Measurements from ENCODE around the gene UMPS. TPM values are rescaled to one million over a fixed set of nuclear protein-coding genes. Genes with fewer than 3 reads are reported as not detected.
"Not testable (repeated sequence)": the region's sequence is repeated elsewhere in the genome, so short reads cannot be mapped to it uniquely, and the experiment has no call there.

UMPS gene
- total RNA-seq, 1 donor from 2014 or later: 50.3 TPM

- Mint-ChIP-seq H3K4me3 (ENCODE audit: low read depth) (no peak overlapping the region), H3K36me3 (ENCODE audit: insufficient read depth) (peaks cover 1% of the 10 kb centered on the region), H3K9me3 (ENCODE audit: low read depth) (no peaks in the 10 kb centered on the region), H3K4me1 (ENCODE audit: low read depth) (peaks cover 8% of the 10 kb centered on the region), H3K27ac (no peak overlapping the region), H3K27me3 (no peaks in the 10 kb centered on the region)
- TF ChIP-seq, protein P1, sequence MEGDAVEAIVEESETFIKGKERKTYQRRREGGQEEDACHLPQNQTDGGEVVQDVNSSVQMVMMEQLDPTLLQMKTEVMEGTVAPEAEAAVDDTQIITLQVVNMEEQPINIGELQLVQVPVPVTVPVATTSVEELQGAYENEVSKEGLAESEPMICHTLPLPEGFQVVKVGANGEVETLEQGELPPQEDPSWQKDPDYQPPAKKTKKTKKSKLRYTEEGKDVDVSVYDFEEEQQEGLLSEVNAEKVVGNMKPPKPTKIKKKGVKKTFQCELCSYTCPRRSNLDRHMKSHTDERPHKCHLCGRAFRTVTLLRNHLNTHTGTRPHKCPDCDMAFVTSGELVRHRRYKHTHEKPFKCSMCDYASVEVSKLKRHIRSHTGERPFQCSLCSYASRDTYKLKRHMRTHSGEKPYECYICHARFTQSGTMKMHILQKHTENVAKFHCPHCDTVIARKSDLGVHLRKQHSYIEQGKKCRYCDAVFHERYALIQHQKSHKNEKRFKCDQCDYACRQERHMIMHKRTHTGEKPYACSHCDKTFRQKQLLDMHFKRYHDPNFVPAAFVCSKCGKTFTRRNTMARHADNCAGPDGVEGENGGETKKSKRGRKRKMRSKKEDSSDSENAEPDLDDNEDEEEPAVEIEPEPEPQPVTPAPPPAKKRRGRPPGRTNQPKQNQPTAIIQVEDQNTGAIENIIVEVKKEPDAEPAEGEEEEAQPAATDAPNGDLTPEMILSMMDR (IDR thresholded peaks at IDR 0.05; ENCODE audit: unreplicated experiment): no peak
- no peak for DNase-seq (ENCODE audit: low spot score, unreplicated experiment)
Measured at GRCh38 chr3:124699686-124700396, 30.4 kb upstream of the UMPS start.

DNA sequence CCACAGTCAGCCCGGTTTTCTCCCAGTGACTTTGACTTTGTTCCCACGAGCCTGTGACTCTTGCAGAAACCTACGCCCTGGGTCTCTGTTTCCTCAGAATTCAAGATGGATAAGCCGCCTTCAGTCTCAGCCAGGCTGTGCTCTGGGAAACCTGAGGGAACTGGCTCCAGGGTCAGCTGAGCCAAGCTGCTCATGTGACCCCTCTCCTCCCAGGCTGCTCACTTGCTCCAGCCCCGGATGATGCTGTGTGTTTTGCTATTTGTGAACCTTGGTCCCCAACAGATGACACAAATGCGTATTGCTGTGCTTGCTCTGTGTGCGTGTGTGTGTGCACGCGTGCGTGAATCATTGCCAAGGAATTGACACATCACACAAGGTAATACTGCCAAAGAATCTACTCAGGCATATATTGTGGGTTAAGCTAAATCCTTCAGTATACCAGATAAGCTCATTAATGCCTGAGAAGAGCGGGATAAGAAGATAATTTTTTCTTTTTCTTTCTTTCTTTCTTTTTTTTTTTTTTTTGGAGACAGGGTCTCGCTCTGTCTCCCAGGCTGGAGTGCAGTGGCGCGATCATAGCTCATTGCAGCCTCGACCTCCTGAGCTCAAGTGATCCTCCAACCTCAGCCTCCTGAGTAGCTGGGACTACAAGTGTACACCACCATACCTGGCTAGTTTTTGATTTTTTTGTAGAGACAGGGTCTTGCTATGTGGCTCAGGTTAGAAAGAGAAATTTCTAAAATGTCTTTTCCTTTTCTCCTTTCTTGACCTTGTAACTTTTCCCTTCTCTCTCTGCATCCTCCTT lies 29.2 kb upstream of the UMPS start:
- DNase-seq (ENCODE audit: low spot score, unreplicated experiment): no peak
- Mint-ChIP-seq H3K36me3 (ENCODE audit: insufficient read depth) (peaks cover 1% of the 10 kb centered on the region), H3K27me3 (no peaks in the 10 kb centered on the region), H3K9me3 (ENCODE audit: low read depth) (no peaks in the 10 kb centered on the region), H3K27ac (no peak overlapping the region), H3K4me3 (ENCODE audit: low read depth) (no peak overlapping the region), H3K4me1 (ENCODE audit: low read depth) (peaks cover 8% of the 10 kb centered on the region)
- TF ChIP-seq, protein P1 (IDR thresholded peaks at IDR 0.05; ENCODE audit: unreplicated experiment): no peak

GRCh38 chr3:124701687-124702086 lies 28.6 kb upstream of the UMPS start:
- peaks cover 1% of the 10 kb centered on the region for H3K36me3 Mint-ChIP-seq (ENCODE audit: insufficient read depth)
- no peak for DNase-seq (ENCODE audit: low spot score, unreplicated experiment)
- H3K27me3 Mint-ChIP-seq: no peaks in the 10 kb centered on the region
- H3K4me1 Mint-ChIP-seq (ENCODE audit: low read depth): peaks cover 8% of the 10 kb centered on the region
- no peaks in the 10 kb centered on the region for H3K9me3 Mint-ChIP-seq (ENCODE audit: low read depth)
- TF ChIP-seq, protein P1 (IDR thresholded peaks at IDR 0.05; ENCODE audit: unreplicated experiment): no peak
- H3K27ac Mint-ChIP-seq: no peak overlapping the region
- H3K4me3 Mint-ChIP-seq (ENCODE audit: low read depth): no peak overlapping the region

GRCh38 chr3:124702950-124703349 lies 27.3 kb upstream of the UMPS start:
- H3K9me3 Mint-ChIP-seq (ENCODE audit: low read depth): no peaks in the 10 kb centered on the region

GRCh38 chr3:124705552-124705951 lies 24.7 kb upstream of the UMPS start:
- H3K27me3 Mint-ChIP-seq: no peaks in the 10 kb centered on the region
- H3K36me3 Mint-ChIP-seq (ENCODE audit: insufficient read depth): peaks cover 6% of the 10 kb centered on the region
- no peak for DNase-seq (ENCODE audit: low spot score, unreplicated experiment)
- H3K4me1 Mint-ChIP-seq (ENCODE audit: low read depth): no peaks in the 10 kb centered on the region
- H3K27ac Mint-ChIP-seq: no peak overlapping the region
- TF ChIP-seq, protein P1 (IDR thresholded peaks at IDR 0.05; ENCODE audit: unreplicated experiment): no peak
- no peaks in the 10 kb centered on the region for H3K9me3 Mint-ChIP-seq (ENCODE audit: low read depth)
- no peak overlapping the region for H3K4me3 Mint-ChIP-seq (ENCODE audit: low read depth)

More at GRCh38 chr3:124702950-124703349, 27.3 kb upstream of the UMPS start:
- H3K4me1 Mint-ChIP-seq (ENCODE audit: low read depth): peaks cover 8% of the 10 kb centered on the region
- no peaks in the 10 kb centered on the region for H3K27me3 Mint-ChIP-seq
- H3K4me3 Mint-ChIP-seq (ENCODE audit: low read depth): no peak overlapping the region
- peaks cover 1% of the 10 kb centered on the region for H3K36me3 Mint-ChIP-seq (ENCODE audit: insufficient read depth)
- no peak for DNase-seq (ENCODE audit: low spot score, unreplicated experiment)
- no peak overlapping the region for H3K27ac Mint-ChIP-seq
- TF ChIP-seq, protein P1 (IDR thresholded peaks at IDR 0.05; ENCODE audit: unreplicated experiment): no peak

GRCh38 chr3:124707223-124707622 lies 23.0 kb upstream of the UMPS start:
- H3K4me3 Mint-ChIP-seq (ENCODE audit: low read depth); DNase-seq (ENCODE audit: low spot score, unreplicated experiment); H3K36me3 Mint-ChIP-seq (ENCODE audit: insufficient read depth); H3K27ac Mint-ChIP-seq; H3K27me3 Mint-ChIP-seq; H3K4me1 Mint-ChIP-seq (ENCODE audit: low read depth); H3K9me3 Mint-ChIP-seq (ENCODE audit: low read depth): not testable (repeated sequence)

All from progenitor cell of endocrine pancreas (in vitro differentiated cells).